Endothelial cell of umbilical vein (primary cell): ENCODE results near the gene VMP1. TPM values are rescaled to one million over a fixed set of nuclear protein-coding genes. Genes with fewer than 3 reads are reported as not detected.

Experiments used
- BruUV-seq: library from RNA; stranded (reverse); fragments of 400-500 nt; replicated peaks from 2 replicates; lab custom pipeline; 2021; lab: Mats Ljungman, UMichigan
- CTCF ChIA-PET: fragments of 300-600, 350-600 bp; sonication (Branson Sonifier 250); formaldehyde crosslinking; loops from one replicate; lab custom pipeline; 2021; ENCODE audit warnings: antibody characterized with exemption, inconsistent platforms; lab: Charles Lee
- POLR2A ChIA-PET: fragments of 300-600, 350-600 bp; sonication (Branson Sonifier 250); formaldehyde crosslinking; loops from one replicate; lab custom pipeline; 2021; ENCODE audit warnings: antibody characterized with exemption, inconsistent platforms; lab: Charles Lee
- DNase-seq: peaks from one replicate; pipeline ENCODE4 v3.0.0-alpha.2; 2011; ENCODE audit warnings: low read depth, low spot score
- FAIRE-seq: peaks from 2 replicates; lab custom pipeline; 2011; peaks lifted over from hg19 to GRCh38; lab: Jason Lieb, UNC
- H2AFZ ChIP-seq: 2 replicates; pipeline ENCODE4 v1.6.0; 2012; ENCODE audit warnings: low read depth, low read length, control low read depth, inconsistent platforms
- H3K27ac ChIP-seq: 2 replicates; pipeline ENCODE4 v1.5.1; 2011; ENCODE audit warnings: low read depth, mild to moderate bottlenecking, control low read depth, low read length, moderate library complexity; ENCODE audit not compliant: insufficient read depth
- H3K27me3 ChIP-seq, 2 experiments: 2 replicates each; pipeline versions ENCODE4 v1.6.0 to v1.6.1; 2011; ENCODE audit warnings: low read length in 2 of 2, mixed read lengths in 1 of 2; ENCODE audit not compliant: control insufficient read depth in 2 of 2, insufficient read depth in 2 of 2
- H3K36me3 ChIP-seq, 2 experiments: 2 replicates in 1 of 2; 3 replicates in 1 of 2; pipeline ENCODE4 v1.5.1; 2011; ENCODE audit warnings: low read length in 2 of 2, mild to moderate bottlenecking in 1 of 2, moderate library complexity in 1 of 2; ENCODE audit not compliant: control insufficient read depth in 2 of 2, insufficient read depth in 2 of 2; ENCODE audit errors: extremely low read depth in 1 of 2
- H3K4me1 ChIP-seq: 3 replicates; pipeline ENCODE4 v1.5.1; 2011; ENCODE audit warnings: mild to moderate bottlenecking, low read length; ENCODE audit not compliant: control insufficient read depth, insufficient read depth; ENCODE audit errors: extremely low read depth
- H3K4me2 ChIP-seq: 2 replicates; pipeline ENCODE4 v1.6.1; 2011; ENCODE audit warnings: low read length, control low read depth, mixed read lengths; ENCODE audit not compliant: insufficient read depth
- H3K4me3 ChIP-seq, 3 experiments: fragments of 200-600 bp in 1 of 3; sonication (generic), shearing (Covaris generic) in 1 of 3; replicated peaks in 1 of 3; 2 replicates each; pipeline ENCODE4 v1.5.1; 2011 to 2016; ENCODE audit warnings: control low read depth in 3 of 3, low read length in 3 of 3, mild to moderate bottlenecking in 2 of 3, inconsistent platforms in 1 of 3, low read depth in 1 of 3, moderate library complexity in 1 of 3; ENCODE audit not compliant: insufficient read depth in 1 of 3
- H3K79me2 ChIP-seq: 2 replicates; pipeline ENCODE4 v1.6.0; 2012; ENCODE audit warnings: low read length, inconsistent platforms; ENCODE audit not compliant: control insufficient read depth, insufficient read depth
- H3K9ac ChIP-seq: replicated peaks from 2 replicates; pipeline ENCODE3; 2011; ENCODE audit warnings: low read length, control low read depth; ENCODE audit not compliant: insufficient read depth; ENCODE audit errors: extremely low read depth
- H3K9me1 ChIP-seq: replicated peaks from 3 replicates; pipeline ENCODE4 v1.6.0; 2011; ENCODE audit warnings: mild to moderate bottlenecking, low read length; ENCODE audit not compliant: control insufficient read depth, insufficient read depth; ENCODE audit errors: extremely low read depth
- H3K9me3 ChIP-seq: replicated peaks from 2 replicates; pipeline ENCODE4 v1.5.1; 2012; ENCODE audit warnings: low read length, inconsistent platforms; ENCODE audit not compliant: control insufficient read depth, insufficient read depth
- H4K20me1 ChIP-seq: replicated peaks from 2 replicates; pipeline ENCODE3; 2011; ENCODE audit warnings: mild to moderate bottlenecking, low read length; ENCODE audit not compliant: control insufficient read depth, insufficient read depth; ENCODE audit errors: extremely low read depth
- EZH2 ChIP-seq: IDR thresholded peaks from 2 replicates; pipeline ENCODE4 v1.6.1; 2012; ENCODE audit warnings: borderline replicate concordance, low read depth, mild to moderate bottlenecking, moderate library complexity, low read length, inconsistent platforms; ENCODE audit not compliant: severe bottlenecking
- FOS ChIP-seq: IDR thresholded peaks from 2 replicates; pipeline ENCODE4 v1.6.1; 2011; ENCODE audit warnings: mild to moderate bottlenecking, low read length, moderate library complexity, borderline replicate concordance; ENCODE audit not compliant: insufficient read depth
- GATA2 ChIP-seq: IDR thresholded peaks from 2 replicates; pipeline ENCODE4 v1.7.0; 2011; ENCODE audit warnings: low read depth, mild to moderate bottlenecking, moderate library complexity, mixed read lengths, low read length; ENCODE audit not compliant: insufficient read length, insufficient read depth
- JUN ChIP-seq: IDR thresholded peaks from 2 replicates; pipeline ENCODE4 v1.6.1; 2011; ENCODE audit warnings: borderline replicate concordance, low read depth; ENCODE audit not compliant: insufficient read length, insufficient read depth
- MYC ChIP-seq: IDR thresholded peaks from one replicate; pipeline ENCODE4 v1.6.1; 2011; ENCODE audit warnings: mild to moderate bottlenecking, low read depth, low read length
- POLR2A ChIP-seq: IDR thresholded peaks from 2 replicates; pipeline ENCODE4 v1.6.1; 2012; ENCODE audit warnings: low read depth, mild to moderate bottlenecking, control low read depth, low read length
- POLR2AphosphoS5 ChIP-seq: IDR thresholded peaks from 2 replicates; pipeline ENCODE4 v1.6.1; 2012; ENCODE audit warnings: low read depth, mild to moderate bottlenecking, control low read depth, low read length, moderate library complexity; ENCODE audit not compliant: insufficient read depth
- dilution Hi-C: fragments of 300-500 bp; cut with MboI; formaldehyde crosslinking; loops from one replicate; pipeline ENCODE4 v1.15.0; 2019; ENCODE audit warnings: low sequenced_read_pairs; ENCODE audit not compliant: extremely low pct_ligation_motif_present
- intact Hi-C: fragments of 100-400 bp; cut with micrococcal nuclease; formaldehyde crosslinking; loops from one replicate; pipeline ENCODE4 v1.10.0; 2022
- polyA plus RNA-seq, 4 experiments: library from polyadenylated mRNA; depleted of rRNA in 3 of 4; stranded (reverse) in 3 of 4; unstranded in 1 of 4; fragments of >200 nt; gene quantifications; 2 replicates each; pipeline versions ENCODE4 v1.2.1 to v1.2.3, GENCODE V29; 2011 to 2012; ENCODE audit warnings: missing spikeins in 1 of 4
- total RNA-seq: library from RNA; stranded (reverse); gene quantifications from 2 replicates; pipeline ENCODE4 v1.2.3, GENCODE V29; 2021
- TF ChIP-seq, protein P1 (sequence below), 2 donors: IDR thresholded peaks; 1 replicate in 1 of 2; 2 replicates in 1 of 2; pipeline ENCODE4 v1.5.1; 2011; ENCODE audit warnings: low read length in 2 of 2, mild to moderate bottlenecking in 2 of 2, moderate library complexity in 2 of 2, control low read depth in 1 of 2, inconsistent platforms in 1 of 2, low read depth in 1 of 2; ENCODE audit not compliant: insufficient read depth in 1 of 2; ENCODE audit errors: extremely low read depth in 1 of 2
- TF ChIP-seq, protein P2 (sequence below): IDR thresholded peaks from 2 replicates; pipeline ENCODE4 v1.6.1; 2011; ENCODE audit not compliant: insufficient read depth, insufficient read length

The VMP1 gene
- total and polyA plus RNA-seq, 2 donors (not counting 3 experiments of a cell fraction or from before 2014, with no cell fraction given), result 138 to 270 TPM

DNA sequence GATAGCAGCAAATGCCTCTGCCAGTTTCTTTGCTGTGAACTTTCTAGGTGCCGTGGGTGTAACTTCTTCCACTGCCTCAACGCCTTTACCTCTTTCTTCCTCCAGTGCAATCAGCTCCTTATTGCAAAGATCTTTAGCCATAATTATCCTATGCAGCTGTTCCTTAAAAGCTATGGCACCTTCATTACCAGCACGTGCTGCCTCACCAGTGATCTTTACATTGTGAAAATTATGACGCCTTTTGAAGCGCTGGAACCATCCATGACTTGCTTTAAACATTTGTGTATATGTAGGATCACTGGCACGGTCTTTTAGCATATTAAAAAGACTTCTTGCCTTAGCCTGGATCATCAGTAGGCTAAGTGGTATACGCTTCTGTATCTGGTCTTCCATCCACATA lies 8.2 kb upstream of the VMP1 start:
- Histone ChIP-seq H2AFZ (no peak overlapping the region), H3K4me3 (no peak overlapping the region), H4K20me1 (peaks cover 10% of the 10 kb centered on the region), H3K4me2 (no peak overlapping the region), H3K9me1 (no peaks in the 10 kb centered on the region), H3K9me3 (no peaks in the 10 kb centered on the region), H3K36me3 (peaks cover 29 to 32% of the 10 kb centered on the region in 2 experiments), H3K79me2 (peaks cover 98% of the 10 kb centered on the region), H3K27ac (no peak overlapping the region), H3K9ac (no peak overlapping the region), H3K27me3 (no peaks in the 10 kb centered on the region), H3K4me1 (no peaks in the 10 kb centered on the region)
- dilution Hi-C loops (no loop called here), intact Hi-C loops (no loop called here)
- DNase-seq (no peak), FAIRE-seq (no peak)
- CTCF ChIA-PET, result no interaction called here
- TF ChIP-seq MYC, result no peak
- peak; percentile 10 for TF ChIP-seq POLR2AphosphoS5
- BruUV-seq, result no TSS peak
- POLR2A ChIA-PET, result no interaction called here

DNA sequence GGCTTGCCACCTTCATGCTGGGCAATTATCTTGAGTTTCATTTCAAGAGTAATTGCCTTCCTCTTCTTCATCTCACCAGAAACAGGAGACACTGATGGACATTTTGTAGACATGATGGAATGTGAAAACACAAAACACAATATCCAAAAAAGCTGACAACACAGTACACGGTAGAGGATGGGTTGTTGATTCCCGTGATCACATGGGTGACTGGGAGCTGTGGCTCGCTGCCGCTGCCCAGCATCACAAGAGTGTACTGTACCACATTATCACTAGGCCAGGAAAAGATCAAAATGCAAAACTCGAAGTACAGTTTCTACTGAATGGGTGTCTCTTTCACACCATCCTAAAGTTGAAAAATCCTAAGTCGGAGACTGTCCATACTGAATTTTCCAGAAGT lies 7.7 kb upstream of the VMP1 start:
- POLR2A ChIA-PET, result no interaction called here
- H3K9ac ChIP-seq, result no peak overlapping the region
- H4K20me1 ChIP-seq, result peaks cover 10% of the 10 kb centered on the region

More for the DNA sequence above, 7.7 kb upstream of the VMP1 start:
- no peak for DNase-seq
- Histone ChIP-seq H3K4me3 (no peak overlapping the region), H2AFZ (no peak overlapping the region), H3K9me3 (no peaks in the 10 kb centered on the region), H3K4me1 (no peaks in the 10 kb centered on the region), H3K27ac (no peak overlapping the region), H3K36me3 (peaks cover 26 to 29% of the 10 kb centered on the region in 2 experiments), H3K79me2 (peaks cover 99% of the 10 kb centered on the region), H3K4me2 (no peak overlapping the region), H3K27me3 (no peaks in the 10 kb centered on the region), H3K9me1 (no peaks in the 10 kb centered on the region)
- no TSS peak for BruUV-seq
- intact Hi-C loops (loop anchor here (10.0 kb wide), 2 partner anchors 175 to 335 kb away; no protein-coding TSS in a partner anchor), dilution Hi-C loops (no loop called here)
- no peak for FAIRE-seq
- TF ChIP-seq, protein P1, sequence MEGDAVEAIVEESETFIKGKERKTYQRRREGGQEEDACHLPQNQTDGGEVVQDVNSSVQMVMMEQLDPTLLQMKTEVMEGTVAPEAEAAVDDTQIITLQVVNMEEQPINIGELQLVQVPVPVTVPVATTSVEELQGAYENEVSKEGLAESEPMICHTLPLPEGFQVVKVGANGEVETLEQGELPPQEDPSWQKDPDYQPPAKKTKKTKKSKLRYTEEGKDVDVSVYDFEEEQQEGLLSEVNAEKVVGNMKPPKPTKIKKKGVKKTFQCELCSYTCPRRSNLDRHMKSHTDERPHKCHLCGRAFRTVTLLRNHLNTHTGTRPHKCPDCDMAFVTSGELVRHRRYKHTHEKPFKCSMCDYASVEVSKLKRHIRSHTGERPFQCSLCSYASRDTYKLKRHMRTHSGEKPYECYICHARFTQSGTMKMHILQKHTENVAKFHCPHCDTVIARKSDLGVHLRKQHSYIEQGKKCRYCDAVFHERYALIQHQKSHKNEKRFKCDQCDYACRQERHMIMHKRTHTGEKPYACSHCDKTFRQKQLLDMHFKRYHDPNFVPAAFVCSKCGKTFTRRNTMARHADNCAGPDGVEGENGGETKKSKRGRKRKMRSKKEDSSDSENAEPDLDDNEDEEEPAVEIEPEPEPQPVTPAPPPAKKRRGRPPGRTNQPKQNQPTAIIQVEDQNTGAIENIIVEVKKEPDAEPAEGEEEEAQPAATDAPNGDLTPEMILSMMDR (IDR thresholded peaks at IDR 0.05; ENCODE audit: extremely low read depth in 1 of 2, insufficient read depth in 1 of 2, low read depth in 1 of 2, low read length in 2 of 2), result no peak
- TF ChIP-seq EZH2 (no peak), MYC (no peak), POLR2A (no peak), POLR2AphosphoS5 (no peak), GATA2 (no peak), FOS (no peak), JUN (no peak)
- TF ChIP-seq, protein P2, sequence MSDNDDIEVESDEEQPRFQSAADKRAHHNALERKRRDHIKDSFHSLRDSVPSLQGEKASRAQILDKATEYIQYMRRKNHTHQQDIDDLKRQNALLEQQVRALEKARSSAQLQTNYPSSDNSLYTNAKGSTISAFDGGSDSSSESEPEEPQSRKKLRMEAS, result no peak
- CTCF ChIA-PET, result no interaction called here
